Choroid plexus epithelial cell (primary cell): ENCODE data around the gene NMNAT3.
"Not testable (repeated sequence)": the region's sequence is repeated elsewhere in the genome, so short reads cannot be mapped to it uniquely, and the experiment has no call there.

Source experiments
- DNase-seq: peaks from one replicate; pipeline ENCODE4 v3.0.0-alpha.2; 2010; ENCODE audit warnings: low read depth
- H3K4me3 ChIP-seq: 2 replicates; pipeline ENCODE4 v1.5.1; 2011; ENCODE audit warnings: low read depth, mild to moderate bottlenecking, control low read depth, low read length, moderate library complexity
- TF ChIP-seq, protein P1 (sequence below): conservative IDR thresholded peaks from 2 replicates; pipeline ENCODE4 v1.5.1; 2011; ENCODE audit warnings: low read depth, mild to moderate bottlenecking, control low read depth, inconsistent platforms, low read length, moderate library complexity

The NMNAT3 gene

DNA sequence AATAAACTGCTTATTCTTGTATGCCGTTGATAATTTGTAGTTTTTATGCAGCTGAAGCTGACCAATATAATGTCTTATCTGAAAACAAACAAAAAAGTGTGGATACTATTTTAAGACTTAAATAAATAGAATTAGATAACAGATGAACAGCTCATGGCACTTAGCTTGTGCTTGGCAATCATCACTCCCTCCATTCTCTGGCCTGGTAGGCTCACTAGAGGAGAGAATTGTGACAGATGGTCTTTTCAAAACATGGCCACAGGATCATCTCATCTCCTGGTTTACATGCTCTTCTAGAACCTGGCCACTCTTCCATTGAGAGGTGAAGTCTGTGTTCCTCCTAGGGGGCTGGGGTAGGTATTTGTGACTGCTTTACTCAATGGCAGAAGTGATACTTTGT is 79.8 kb downstream of the NMNAT3 start:
- H3K4me3 ChIP-seq: no peak overlapping the region
- TF ChIP-seq, protein P1, sequence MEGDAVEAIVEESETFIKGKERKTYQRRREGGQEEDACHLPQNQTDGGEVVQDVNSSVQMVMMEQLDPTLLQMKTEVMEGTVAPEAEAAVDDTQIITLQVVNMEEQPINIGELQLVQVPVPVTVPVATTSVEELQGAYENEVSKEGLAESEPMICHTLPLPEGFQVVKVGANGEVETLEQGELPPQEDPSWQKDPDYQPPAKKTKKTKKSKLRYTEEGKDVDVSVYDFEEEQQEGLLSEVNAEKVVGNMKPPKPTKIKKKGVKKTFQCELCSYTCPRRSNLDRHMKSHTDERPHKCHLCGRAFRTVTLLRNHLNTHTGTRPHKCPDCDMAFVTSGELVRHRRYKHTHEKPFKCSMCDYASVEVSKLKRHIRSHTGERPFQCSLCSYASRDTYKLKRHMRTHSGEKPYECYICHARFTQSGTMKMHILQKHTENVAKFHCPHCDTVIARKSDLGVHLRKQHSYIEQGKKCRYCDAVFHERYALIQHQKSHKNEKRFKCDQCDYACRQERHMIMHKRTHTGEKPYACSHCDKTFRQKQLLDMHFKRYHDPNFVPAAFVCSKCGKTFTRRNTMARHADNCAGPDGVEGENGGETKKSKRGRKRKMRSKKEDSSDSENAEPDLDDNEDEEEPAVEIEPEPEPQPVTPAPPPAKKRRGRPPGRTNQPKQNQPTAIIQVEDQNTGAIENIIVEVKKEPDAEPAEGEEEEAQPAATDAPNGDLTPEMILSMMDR: no peak
- DNase-seq: no peak

GRCh38 chr3:139591186-139591585 is 86.6 kb downstream of the NMNAT3 start:
- H3K4me3 ChIP-seq, DNase-seq: not testable (repeated sequence)

DNA sequence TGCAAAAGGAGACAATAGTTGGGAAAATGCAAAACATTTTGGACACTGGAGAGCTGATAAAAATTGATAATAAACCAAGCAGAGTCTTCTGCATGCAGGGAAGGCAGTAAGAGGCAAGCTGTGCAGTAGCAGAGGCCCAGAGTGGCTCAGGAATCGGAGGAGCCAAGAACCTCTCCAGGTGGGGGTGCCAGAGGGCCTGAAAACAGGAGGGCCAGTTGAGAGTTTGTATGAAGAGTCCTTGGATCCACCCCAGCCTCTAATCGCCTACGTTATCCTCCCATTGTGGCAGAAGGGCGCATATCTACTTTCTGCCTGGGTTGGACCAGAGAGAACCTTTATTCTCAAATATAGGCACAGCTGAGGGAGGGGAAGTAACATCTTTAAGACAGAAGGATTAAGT is 89.3 kb downstream of the NMNAT3 start:
- no peak overlapping the region for H3K4me3 ChIP-seq
- TF ChIP-seq, protein P1: peak; percentile 57
- peak; percentile 44 for DNase-seq

- TF ChIP-seq, protein P1: no peak
These were observed 90.0 kb downstream of the NMNAT3 start for GRCh38 chr3:139587797-139588196.

DNA sequence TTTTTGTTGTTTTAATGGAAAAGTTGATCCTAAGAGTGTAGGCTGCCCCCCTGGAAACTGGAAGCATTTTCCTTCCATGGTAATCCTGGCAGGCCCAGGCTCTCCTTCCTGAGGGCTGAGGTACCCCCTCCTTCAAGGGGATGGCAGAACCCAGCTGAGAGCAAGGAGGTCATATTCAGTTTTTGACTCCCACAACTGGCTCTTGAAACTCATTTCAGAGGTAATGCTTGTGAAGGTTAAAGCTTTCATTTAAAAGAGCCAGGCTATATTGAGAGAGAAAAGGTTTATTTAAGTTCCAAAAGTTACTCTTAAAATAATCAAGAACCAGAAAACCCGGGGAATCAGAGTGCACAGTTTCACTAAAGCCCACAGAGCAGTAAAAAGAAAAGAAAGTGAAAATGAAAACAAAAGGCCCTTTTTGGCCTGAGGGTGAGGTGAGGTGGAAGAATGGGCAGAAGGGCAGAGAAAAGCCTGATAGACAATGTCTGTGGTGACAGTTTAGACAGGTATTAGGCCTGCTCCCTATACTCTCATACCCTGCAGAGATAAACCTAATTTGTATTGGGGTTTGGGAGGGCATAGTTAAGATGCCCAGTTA is 91.3 kb downstream of the NMNAT3 start:
- DNase-seq: no peak
- TF ChIP-seq, protein P1: no peak
- H3K4me3 ChIP-seq: no peak overlapping the region

More at GRCh38 chr3:139587797-139588196, 90.0 kb downstream of the NMNAT3 start:
- H3K4me3 ChIP-seq: no peak overlapping the region
- DNase-seq: no peak

GRCh38 chr3:139585820-139586219 is 92.0 kb downstream of the NMNAT3 start:
- no peak overlapping the region for H3K4me3 ChIP-seq
- DNase-seq: no peak
- TF ChIP-seq, protein P1: no peak

DNA sequence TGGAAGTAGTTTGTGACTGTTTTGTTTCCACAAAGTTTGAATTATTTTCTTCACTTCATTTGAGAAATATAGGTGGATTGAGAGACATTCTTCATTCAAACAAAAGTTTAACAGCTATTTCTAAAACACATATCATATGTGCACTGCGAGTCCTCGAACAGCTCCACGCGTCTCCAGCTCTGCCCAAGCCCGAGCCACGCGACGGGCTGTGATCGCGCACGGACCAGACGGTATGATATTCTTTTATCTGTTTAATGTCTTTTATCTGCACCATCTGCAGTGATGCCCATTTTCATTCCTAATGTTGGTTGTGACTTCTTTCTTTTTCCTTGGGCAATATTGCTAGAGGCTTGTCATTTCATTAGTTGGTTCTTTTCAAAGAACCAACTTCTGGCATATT is 94.1 kb downstream of the NMNAT3 start:
- DNase-seq, H3K4me3 ChIP-seq: not testable (repeated sequence)

DNA sequence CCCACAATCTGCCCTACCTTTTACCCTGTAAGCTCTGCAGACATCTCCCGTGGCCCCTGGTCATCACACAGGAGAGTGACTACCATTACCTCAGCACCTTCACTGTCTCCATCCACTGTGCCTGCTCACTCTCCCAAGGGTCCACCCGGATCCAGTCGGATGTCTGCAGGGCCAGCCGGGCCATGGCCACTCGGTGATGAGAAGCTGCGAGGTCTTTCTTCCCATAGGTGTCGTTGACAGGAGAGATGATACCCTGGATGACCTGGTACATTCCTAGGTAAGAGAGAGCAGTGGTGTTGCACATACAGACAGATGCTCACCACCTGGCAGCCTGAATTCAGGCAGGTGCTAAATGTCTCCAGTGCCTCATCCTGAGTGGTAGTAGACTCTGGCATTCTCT is 99.0 kb downstream of the NMNAT3 start:
- no peak for DNase-seq
- TF ChIP-seq, protein P1: no peak

More for the DNA sequence above, 99.0 kb downstream of the NMNAT3 start:
- H3K4me3 ChIP-seq: no peak overlapping the region
